HL-60/S4 treated with retinoic acid at 250 ng/mL for 4 days and 3 days (cell line): ENCODE data around the gene DAB2IP.

Experiments
- in situ Hi-C: fragments of 300-500 bp; cut with MboI; formaldehyde crosslinking; loops from 2 replicates; pipeline ENCODE4 v1.7.0; 2022; ENCODE audit warnings: low sequenced_read_pairs

The DAB2IP gene

GRCh38 chr9:121662359-121662758, 10.9 kb downstream of the DAB2IP start:
- in situ Hi-C loops: no loop called here

GRCh38 chr9:121662891-121663580, 11.6 kb downstream of the DAB2IP start:
- in situ Hi-C loops: no loop called here

DNA sequence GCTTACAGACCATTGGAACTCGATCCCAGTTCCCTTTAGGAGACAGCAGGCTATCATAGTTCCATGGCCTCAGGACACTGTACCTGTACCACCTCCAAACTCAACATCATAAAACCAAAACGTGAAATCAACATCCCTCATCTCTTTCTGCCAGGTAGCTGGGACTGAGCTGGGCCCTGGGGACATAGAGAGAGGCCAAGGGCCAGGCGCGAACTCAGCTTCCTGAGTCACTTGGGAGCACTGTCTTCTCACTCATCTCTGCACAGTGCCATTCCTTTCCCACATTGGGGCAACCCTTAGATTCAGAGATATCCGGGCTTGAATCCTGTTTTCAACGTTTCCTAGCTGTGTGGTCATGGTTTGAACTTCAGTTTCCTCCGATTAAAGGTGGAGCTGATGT, 12.2 kb downstream of the DAB2IP start:
- in situ Hi-C loops: no loop called here

- in situ Hi-C loops: no loop called here
These were observed 14.9 kb downstream of the DAB2IP start for GRCh38 chr9:121666294-121666693.

DNA sequence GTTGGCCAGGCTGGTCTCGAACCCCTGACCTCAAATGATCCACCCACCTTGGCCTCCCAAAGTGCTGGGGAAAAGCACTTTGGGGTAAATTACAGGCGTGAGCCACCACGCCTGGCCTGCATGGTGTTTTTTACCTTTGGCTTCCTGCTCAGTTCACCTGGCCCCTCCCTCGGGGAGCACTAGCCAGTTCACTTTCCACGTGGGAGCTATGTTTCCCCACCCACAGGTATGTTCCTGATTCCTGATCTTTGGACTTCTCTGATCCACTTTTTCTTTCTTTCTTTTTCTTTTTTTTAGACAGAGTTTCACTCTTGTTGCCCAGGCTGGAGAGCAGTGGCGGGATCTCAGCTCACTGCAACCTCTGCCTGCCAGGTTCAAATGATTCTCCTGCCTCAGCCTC, 15.8 kb downstream of the DAB2IP start:
- in situ Hi-C loops: no loop called here

DNA sequence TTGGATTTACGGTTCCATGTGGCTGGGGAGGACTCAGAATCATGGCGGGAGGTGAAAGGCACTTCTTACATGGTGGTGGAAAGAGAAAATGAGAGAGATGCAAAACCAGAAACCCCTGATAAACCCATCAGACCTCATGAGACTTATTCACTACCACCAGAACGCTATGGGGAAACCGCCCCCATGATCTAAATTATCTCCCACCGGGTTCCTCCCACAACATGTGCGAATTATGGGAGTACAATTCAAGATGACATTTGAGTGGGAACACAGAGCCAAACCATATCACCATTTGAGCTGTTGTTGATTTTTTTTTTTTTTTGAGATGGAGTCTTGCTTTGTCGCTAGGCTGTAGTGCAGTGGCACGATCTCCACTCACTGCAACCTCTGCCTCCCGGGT, 16.5 kb downstream of the DAB2IP start:
- in situ Hi-C loops: no loop called here

- in situ Hi-C loops: no loop called here
These were observed 19.0 kb downstream of the DAB2IP start for GRCh38 chr9:121670431-121670830.

- in situ Hi-C loops: no loop called here
These were observed 20.2 kb downstream of the DAB2IP start for GRCh38 chr9:121671612-121672155.

GRCh38 chr9:121672213-121672612, 20.8 kb downstream of the DAB2IP start:
- in situ Hi-C loops: no loop called here

DNA sequence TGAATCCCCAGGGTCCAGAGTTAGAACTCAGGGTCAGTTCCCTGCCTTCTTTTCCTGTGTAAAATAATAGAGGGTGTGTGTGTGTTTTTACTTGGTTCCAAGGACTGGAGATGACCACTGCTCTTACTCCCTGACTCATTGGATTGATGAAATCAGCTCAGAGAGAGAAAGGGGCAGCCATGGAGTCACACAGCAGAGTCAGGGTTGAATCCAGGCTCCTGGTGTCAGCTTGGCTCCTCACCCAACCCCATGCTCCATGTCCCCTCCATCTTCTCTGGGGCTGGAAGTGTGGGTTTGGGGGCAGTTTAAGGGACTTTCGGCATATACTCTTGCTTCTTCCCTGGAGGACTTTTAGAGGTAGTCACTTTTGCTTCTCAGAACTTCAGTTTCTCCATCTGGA, 21.6 kb downstream of the DAB2IP start:
- in situ Hi-C loops: no loop called here

DNA sequence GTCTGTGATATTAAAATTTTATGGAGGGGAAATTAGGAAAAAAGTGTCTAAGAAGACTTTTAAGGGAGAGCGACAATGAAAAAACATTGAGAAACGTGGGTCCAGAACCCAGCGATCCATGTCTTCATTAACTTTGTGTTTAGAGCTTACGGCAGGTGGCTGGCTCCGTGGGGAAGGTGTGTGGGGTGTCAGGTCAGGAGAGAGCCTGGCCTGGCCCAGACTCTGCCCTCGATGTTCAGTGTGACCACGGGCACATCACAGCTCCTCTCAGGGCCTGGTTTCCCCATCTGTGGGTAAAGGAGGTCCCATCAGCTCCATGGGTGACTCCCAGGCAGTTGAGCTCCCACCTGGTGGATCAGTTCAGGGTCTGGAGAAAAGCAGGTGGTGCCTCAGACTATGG, 22.1 kb downstream of the DAB2IP start:
- in situ Hi-C loops: no loop called here

- in situ Hi-C loops: no loop called here
These were observed 22.6 kb downstream of the DAB2IP start for GRCh38 chr9:121674017-121674416.

DNA sequence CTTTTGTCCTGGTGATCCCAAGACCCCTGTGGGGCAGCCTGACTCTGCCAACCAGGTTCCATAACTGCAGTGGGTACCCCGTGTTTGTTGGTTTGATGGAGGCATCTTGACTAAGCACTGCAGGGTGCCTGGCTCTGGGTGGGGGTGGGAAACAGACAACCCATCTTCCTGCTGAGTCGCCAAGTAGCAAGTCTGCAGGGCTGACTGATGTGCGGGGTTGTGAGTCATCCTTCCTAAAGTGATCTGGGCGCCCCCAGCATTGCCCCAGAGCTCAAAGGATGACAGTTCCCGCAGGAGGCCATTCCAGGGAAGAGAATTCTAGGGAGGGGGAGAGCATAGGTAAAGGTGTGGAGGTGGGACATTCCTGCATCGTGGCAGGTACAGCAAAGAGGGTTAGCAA, 23.5 kb downstream of the DAB2IP start:
- in situ Hi-C loops: loop anchor here (25.0 kb wide), 1 partner anchor 312 kb away; no protein-coding TSS in a partner anchor

DNA sequence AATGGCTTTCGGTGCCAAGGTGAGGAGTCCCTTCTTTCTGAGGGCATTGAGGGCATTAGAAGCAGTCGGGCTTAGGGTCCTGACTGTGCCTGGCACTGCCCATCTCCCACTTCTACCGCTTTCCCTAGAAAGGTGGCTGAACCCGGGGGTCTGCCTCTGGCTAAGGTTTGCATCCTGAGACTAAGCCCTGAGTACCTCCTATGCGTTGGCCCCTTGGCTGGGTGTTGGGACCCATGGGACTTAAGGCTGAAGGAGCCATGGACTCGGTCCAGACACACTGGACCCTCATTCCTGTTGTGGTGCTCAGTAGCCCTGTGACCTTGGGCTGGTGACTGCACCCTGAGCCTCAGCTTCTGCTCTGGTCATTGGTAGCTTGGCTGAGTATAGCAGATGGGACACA, 23.9 kb downstream of the DAB2IP start:
- in situ Hi-C loops: loop anchor here (25.0 kb wide), 1 partner anchor 312 kb away; no protein-coding TSS in a partner anchor

GRCh38 chr9:121675969-121676822, 24.8 kb downstream of the DAB2IP start:
- in situ Hi-C loops: loop anchor here (25.0 kb wide), 1 partner anchor 311 kb away; no protein-coding TSS in a partner anchor

DNA sequence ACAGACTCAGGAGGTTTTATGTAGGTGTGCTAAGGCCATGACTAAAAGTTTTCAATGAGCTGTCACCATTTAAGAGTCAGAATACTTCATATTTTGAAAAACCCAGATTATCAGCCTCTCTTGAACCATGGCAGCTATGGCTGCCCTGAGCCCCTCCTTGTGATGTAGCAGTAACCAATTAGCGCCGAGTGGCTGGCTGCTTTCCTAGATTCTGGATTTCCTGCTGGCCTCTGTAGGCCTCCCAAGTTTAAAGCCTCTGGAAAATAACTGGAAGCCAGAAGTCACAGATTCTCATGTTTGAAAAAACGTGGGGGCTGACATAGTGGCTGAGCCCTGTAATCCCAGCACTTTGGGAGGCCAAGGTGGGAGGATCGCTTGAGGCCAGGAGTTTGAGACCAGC, 25.5 kb downstream of the DAB2IP start:
- in situ Hi-C loops: loop anchor here (25.0 kb wide), 1 partner anchor 310 kb away; no protein-coding TSS in a partner anchor

DNA sequence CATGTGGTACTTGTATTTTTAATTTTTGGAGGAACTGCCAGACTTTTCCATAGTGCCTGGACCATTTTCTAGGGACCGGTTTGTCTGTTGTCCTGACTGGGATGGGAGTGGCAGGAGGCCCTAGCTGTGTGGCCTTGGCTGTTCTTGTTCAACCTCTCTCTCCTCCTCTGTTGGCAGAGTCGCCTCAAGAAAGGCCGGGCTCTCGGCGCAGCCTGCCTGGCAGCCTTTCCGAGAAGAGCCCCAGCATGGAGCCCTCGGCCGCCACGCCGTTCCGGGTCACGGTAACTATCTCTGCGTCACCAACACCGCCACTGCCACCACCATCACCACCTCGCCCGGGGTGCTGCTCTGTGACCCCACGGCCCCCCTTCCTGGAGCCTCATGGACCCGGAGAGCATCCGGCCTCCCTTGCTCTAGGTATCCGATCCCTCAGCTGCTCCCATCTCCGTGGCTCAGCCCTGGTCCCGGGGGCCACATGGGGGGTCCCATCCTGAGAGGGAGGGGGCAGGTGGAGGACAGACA, 27.1 kb downstream of the DAB2IP start:
- in situ Hi-C loops: loop anchor here (25.0 kb wide), 1 partner anchor 309 kb away; no protein-coding TSS in a partner anchor

- in situ Hi-C loops: loop anchor here (25.0 kb wide), 1 partner anchor 307 kb away; no protein-coding TSS in a partner anchor
These were observed 28.6 kb downstream of the DAB2IP start for GRCh38 chr9:121679901-121680635.

DNA sequence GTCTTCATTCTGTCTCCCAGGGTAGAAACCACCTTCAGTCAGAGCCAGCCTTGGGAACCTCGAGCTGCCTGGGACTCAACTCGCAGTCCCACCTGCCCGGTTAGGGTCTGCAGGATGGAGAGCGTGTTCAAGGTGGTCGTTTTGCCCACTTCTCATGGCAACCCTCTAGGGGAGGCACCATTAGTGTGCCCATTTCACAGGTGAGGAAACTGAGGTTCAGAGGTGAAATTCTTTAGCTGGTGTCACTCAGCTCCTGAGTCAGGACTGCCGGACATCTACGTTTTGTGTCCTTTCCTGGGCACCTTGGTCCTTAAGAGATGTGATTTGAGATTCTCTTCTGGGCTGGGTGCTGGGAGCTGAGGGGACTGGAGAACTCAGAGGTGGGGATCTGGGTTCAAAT, 30.0 kb downstream of the DAB2IP start:
- in situ Hi-C loops: loop anchor here (25.0 kb wide), 1 partner anchor 306 kb away; no protein-coding TSS in a partner anchor

DNA sequence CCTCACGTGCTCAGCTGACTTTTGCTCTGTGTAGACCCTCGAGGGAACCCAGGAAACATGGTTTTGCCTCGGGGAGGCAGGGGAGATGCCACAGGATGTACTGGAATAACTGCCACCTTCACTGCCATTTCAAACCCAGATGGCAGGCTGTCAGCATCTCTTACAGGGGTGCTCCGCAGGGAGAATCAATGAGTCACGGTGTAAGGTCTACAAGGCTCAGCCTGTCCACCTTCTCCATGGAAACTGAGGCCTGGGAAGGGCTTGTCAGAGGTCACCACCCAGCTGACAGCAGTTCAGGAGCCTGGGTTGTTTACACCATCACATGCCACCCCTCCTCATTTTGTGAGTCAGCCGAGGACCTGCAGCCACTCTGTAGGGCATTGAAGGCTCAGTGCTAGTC, 30.8 kb downstream of the DAB2IP start:
- in situ Hi-C loops: loop anchor here (25.0 kb wide), 1 partner anchor 305 kb away; no protein-coding TSS in a partner anchor
